ENCODE results near the gene MYO15B. TPM values are rescaled to one million over a fixed set of nuclear protein-coding genes. Genes with fewer than 3 reads are reported as not detected.
A peak's percentile ranks its signal among the peaks of the same experiment; 100 is the strongest.

Gene MYO15B
- total and polyA plus RNA-seq, 4 donors, result 84.5 to 197 (median 167) TPM

DNA sequence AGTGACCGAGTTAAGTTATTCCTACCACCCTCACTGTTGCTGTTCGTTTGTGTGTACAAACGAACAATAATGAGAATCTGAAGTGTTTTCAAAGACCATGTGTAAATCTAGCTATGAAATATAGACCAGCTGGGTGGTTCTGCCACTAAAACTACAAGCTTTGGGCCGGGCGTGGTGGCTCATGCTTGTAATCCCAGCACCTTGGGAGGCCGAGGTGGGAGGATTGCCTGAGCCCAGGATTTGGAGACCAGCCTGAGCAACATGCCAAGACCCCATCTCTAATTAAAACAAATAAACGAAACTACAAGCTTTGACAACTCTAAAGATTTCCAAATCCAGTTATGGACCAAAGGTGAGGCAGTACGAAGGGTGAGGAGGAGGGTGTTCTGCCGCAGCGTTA is 78.4 kb downstream of the MYO15B start:
- Histone ChIP-seq H3K4me1 (ENCODE audit: control insufficient read depth in 5 of 5, insufficient read depth in 5 of 5, low read length in 5 of 5) (peaks cover 3 to 19% (median 7%) of the 10 kb centered on the region in 5 donors), H3K27ac (ENCODE audit: low read depth in 1 of 2, low read length in 1 of 2) (no peak overlapping the region), H3K36me3 (ENCODE audit: control insufficient read depth in 4 of 4, insufficient read depth in 4 of 4, low read length in 4 of 4) (peaks cover 13 to 30% (median 20%) of the 10 kb centered on the region in 4 donors), H3K27me3 (ENCODE audit: control insufficient read depth in 3 of 3, insufficient read depth in 3 of 3, low read length in 2 of 3) (no peaks in the 10 kb centered on the region), H3K9me3 (ENCODE audit: control insufficient read depth in 4 of 4, insufficient read depth in 3 of 4, low read length in 3 of 4) (peaks cover 0 to 3% (median 0%) of the 10 kb centered on the region in 4 donors), H3K9ac (ENCODE audit: insufficient read depth in 1 of 2, low read length in 2 of 2) (no peak overlapping the region), H3K4me3 (no peak overlapping the region)
- ATAC-seq (ENCODE audit: insufficient read depth, low FRiP score), result no peak
- WGBS, 2 donors, result 87 to 88% methylated on average over 10 of the region's 10 CpGs
- DNase-seq, result no peak
- TF ChIP-seq, protein P1, sequence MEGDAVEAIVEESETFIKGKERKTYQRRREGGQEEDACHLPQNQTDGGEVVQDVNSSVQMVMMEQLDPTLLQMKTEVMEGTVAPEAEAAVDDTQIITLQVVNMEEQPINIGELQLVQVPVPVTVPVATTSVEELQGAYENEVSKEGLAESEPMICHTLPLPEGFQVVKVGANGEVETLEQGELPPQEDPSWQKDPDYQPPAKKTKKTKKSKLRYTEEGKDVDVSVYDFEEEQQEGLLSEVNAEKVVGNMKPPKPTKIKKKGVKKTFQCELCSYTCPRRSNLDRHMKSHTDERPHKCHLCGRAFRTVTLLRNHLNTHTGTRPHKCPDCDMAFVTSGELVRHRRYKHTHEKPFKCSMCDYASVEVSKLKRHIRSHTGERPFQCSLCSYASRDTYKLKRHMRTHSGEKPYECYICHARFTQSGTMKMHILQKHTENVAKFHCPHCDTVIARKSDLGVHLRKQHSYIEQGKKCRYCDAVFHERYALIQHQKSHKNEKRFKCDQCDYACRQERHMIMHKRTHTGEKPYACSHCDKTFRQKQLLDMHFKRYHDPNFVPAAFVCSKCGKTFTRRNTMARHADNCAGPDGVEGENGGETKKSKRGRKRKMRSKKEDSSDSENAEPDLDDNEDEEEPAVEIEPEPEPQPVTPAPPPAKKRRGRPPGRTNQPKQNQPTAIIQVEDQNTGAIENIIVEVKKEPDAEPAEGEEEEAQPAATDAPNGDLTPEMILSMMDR (IDR thresholded peaks at IDR 0.05; ENCODE audit: control extremely low read depth, extremely low read depth), result no peak

DNA sequence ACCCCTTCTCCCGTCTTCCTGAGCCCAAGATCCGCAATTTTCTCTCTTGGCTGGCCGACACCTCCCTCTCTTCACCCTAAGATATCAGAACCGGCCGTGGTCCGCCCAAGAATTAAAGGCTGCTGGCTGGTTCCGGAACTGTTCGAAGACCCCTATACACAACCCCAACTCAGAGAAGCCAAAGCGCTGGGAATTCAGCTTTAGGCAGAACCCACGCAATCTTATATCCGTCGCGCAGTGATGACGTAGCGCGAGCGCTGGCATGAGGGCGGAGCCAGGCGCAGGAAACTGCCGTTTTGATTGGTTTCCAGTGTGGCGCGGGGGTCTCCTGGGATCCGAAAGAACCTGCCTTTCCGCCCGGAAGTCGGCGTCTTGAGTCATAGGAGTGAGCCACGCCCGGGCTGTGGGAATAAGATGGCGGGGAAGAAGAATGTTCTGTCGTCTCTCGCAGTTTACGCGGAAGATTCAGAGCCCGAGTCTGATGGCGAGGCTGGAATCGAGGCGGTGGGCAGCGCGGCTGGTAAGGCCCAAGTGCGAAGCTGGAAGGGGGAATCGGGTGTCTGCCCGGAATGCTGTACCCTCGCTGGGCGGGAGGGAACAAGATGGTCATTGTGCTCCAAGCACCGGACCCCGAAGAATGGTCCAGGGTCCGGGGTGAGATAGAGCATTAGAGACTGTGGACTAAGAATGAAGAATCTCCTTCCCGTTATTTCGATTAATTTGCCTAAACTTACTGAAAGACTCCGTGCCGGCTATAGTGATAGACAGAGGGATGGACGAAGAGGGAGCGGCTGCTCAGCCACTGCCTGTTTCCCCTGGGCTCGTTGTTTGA is 79.6 kb downstream of the MYO15B start, which contains the start of the genes RECQL5 and SAP30BP:
TSS of gene RECQL5 (minus strand) at position 196 of the 832 bp plus-strand sequence. CDS start 597 bp downstream, outside the sequence.
TSS of gene SAP30BP (plus strand) at position 380 of the 832 bp plus-strand sequence. CDS start at position 415, 35 bp downstream.
- peak within 1 kb of the TSS; percentile 74 to 77 for H3K9ac ChIP-seq (ENCODE audit: insufficient read depth in 1 of 2, low read length in 2 of 2)
- peaks cover 3 to 19% (median 7%) of the 10 kb centered on the region in 5 donors for H3K4me1 ChIP-seq (ENCODE audit: control insufficient read depth in 5 of 5, insufficient read depth in 5 of 5, low read length in 5 of 5)
- H3K27ac ChIP-seq (ENCODE audit: low read depth in 1 of 2, low read length in 1 of 2), result peak within 1 kb of the TSS; percentile 92 to 95
- peaks cover 0 to 3% (median 0%) of the 10 kb centered on the region in 4 donors for H3K9me3 ChIP-seq (ENCODE audit: control insufficient read depth in 4 of 4, insufficient read depth in 3 of 4, low read length in 3 of 4)
- H3K4me3 ChIP-seq, result peak within 1 kb of the TSS; percentile 93
- ATAC-seq (ENCODE audit: insufficient read depth, low FRiP score) (peak; percentile 95), DNase-seq (peak; percentile 98 to 100 (median 99))
- 0% methylated on average over 55 of the region's 55 CpGs for WGBS, 2 donors
- peaks cover 14 to 36% (median 24%) of the 10 kb centered on the region in 4 donors for H3K36me3 ChIP-seq (ENCODE audit: control insufficient read depth in 4 of 4, insufficient read depth in 4 of 4, low read length in 4 of 4)
- no peaks in the 10 kb centered on the region for H3K27me3 ChIP-seq (ENCODE audit: control insufficient read depth in 3 of 3, insufficient read depth in 3 of 3, low read length in 2 of 3)
- TF ChIP-seq, protein P1 (IDR thresholded peaks at IDR 0.05; ENCODE audit: control extremely low read depth, extremely low read depth), result no peak

DNA sequence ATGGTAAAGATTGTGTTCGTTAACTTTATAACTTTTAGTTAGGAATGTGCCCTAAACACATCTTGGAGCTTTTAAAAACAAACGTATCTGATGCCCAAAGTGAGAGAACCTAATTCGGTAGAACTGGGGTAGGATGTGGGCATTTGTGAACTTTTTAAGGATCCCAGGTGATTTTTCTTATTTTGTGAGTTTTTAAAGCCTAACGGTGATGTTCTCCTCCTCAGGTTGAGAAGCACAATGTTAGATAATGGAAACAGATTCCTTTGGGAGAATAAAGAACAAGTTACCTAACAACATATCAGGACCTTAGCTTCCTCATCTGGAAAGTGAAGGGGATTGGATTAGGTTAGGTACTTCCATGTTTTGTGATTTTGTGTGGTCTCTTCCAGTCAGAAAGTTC is 80.2 kb downstream of the MYO15B start:
- peak overlapping the region; percentile 93 for H3K4me3 ChIP-seq
- TF ChIP-seq, protein P1 (IDR thresholded peaks at IDR 0.05; ENCODE audit: control extremely low read depth, extremely low read depth), result no peak
- ATAC-seq (ENCODE audit: insufficient read depth, low FRiP score) (no peak), DNase-seq (no peak)
- no peaks in the 10 kb centered on the region for H3K27me3 ChIP-seq (ENCODE audit: control insufficient read depth in 3 of 3, insufficient read depth in 3 of 3, low read length in 2 of 3)
- peaks cover 12 to 36% (median 24%) of the 10 kb centered on the region in 4 donors for H3K36me3 ChIP-seq (ENCODE audit: control insufficient read depth in 4 of 4, insufficient read depth in 4 of 4, low read length in 4 of 4)
- H3K27ac ChIP-seq (ENCODE audit: low read depth in 1 of 2, low read length in 1 of 2), result peak overlapping the region in 1 of 2 donors; percentile 95
- H3K4me1 ChIP-seq (ENCODE audit: control insufficient read depth in 5 of 5, insufficient read depth in 5 of 5, low read length in 5 of 5), result peaks cover 3 to 19% (median 7%) of the 10 kb centered on the region in 5 donors
- WGBS, 2 donors, result 7 to 10% methylated on average over 4 of the region's 4 CpGs
- H3K9me3 ChIP-seq (ENCODE audit: control insufficient read depth in 4 of 4, insufficient read depth in 3 of 4, low read length in 3 of 4), result no peaks in the 10 kb centered on the region
- peak overlapping the region; percentile 46 to 74 for H3K9ac ChIP-seq (ENCODE audit: insufficient read depth in 1 of 2, low read length in 2 of 2)

Data from lung (tissue), 12 donors.